Hepatocyte (in vitro differentiated cells): ENCODE data around the gene IRX3. TPM values are rescaled to one million over a fixed set of nuclear protein-coding genes. Genes with fewer than 3 reads are reported as not detected.

ENCODE experiments used
- DNase-seq: peaks from one replicate; pipeline ENCODE4 v3.0.0-alpha.2; 2016; ENCODE audit warnings: low spot score
- H2AFZ ChIP-seq: fragments of 200-600 bp; sonication (generic); 2 replicates; pipeline ENCODE4 v1.6.0; 2016; ENCODE audit warnings: antibody characterized with exemption, mild to moderate bottlenecking
- H3K27ac ChIP-seq: fragments of 200-600 bp; sonication (generic); 2 replicates; pipeline ENCODE4 v1.5.1; 2016; ENCODE audit warnings: mild to moderate bottlenecking
- H3K27me3 ChIP-seq: fragments of 200-600 bp; sonication (generic); 2 replicates; pipeline ENCODE4 v1.6.1; 2016
- H3K36me3 ChIP-seq: fragments of 200-600 bp; sonication (generic); replicated peaks from 2 replicates; pipeline ENCODE4 v1.5.1; 2016; ENCODE audit warnings: low read depth; ENCODE audit not compliant: insufficient read depth
- H3K4me1 ChIP-seq: fragments of 200-600 bp; sonication (generic); 2 replicates; pipeline ENCODE4 v1.5.1; 2016; ENCODE audit warnings: mild to moderate bottlenecking, moderate library complexity; ENCODE audit not compliant: insufficient read depth
- H3K4me2 ChIP-seq: fragments of 200-600 bp; sonication (generic); 2 replicates; pipeline ENCODE4 v1.6.0; 2016
- H3K4me3 ChIP-seq: fragments of 200-600 bp; sonication (generic); 2 replicates; pipeline ENCODE4 v1.5.1; 2016; ENCODE audit warnings: mild to moderate bottlenecking
- H3K79me2 ChIP-seq: fragments of 200-600 bp; sonication (generic); 2 replicates; pipeline ENCODE4 v1.6.0; 2017; ENCODE audit warnings: mild to moderate bottlenecking
- H3K9me2 ChIP-seq: fragments of 200-600 bp; sonication (generic); replicated peaks from 2 replicates; pipeline ENCODE4 v1.6.0; 2017; ENCODE audit warnings: mild to moderate bottlenecking; ENCODE audit not compliant: insufficient read depth
- H3K9me3 ChIP-seq: fragments of 200-600 bp; sonication (generic); 2 replicates; pipeline ENCODE4 v1.5.1; 2016; ENCODE audit warnings: low read depth, mild to moderate bottlenecking
- H4K20me1 ChIP-seq: fragments of 200-600 bp; sonication (generic); 2 replicates; pipeline ENCODE4 v1.6.0; 2016; ENCODE audit warnings: mild to moderate bottlenecking; ENCODE audit not compliant: insufficient read depth, poor library complexity, severe bottlenecking
- CTCF ChIP-seq: fragments of 200-600 bp; sonication (generic); IDR thresholded peaks from 2 replicates; pipeline ENCODE4 v1.5.1; 2016; ENCODE audit warnings: antibody characterized with exemption, mild to moderate bottlenecking; ENCODE audit not compliant: poor library complexity
- EZH2 ChIP-seq: fragments of 200-600 bp; sonication (generic); IDR thresholded peaks from 2 replicates; pipeline ENCODE4 v1.6.1; 2016; ENCODE audit warnings: antibody characterized with exemption, mild to moderate bottlenecking, borderline replicate concordance
- EZH2phosphoT487 ChIP-seq: fragments of 200-600 bp; sonication (generic); IDR thresholded peaks from one replicate; pipeline ENCODE4 v1.6.1; 2018; ENCODE audit warnings: antibody characterized with exemption, mild to moderate bottlenecking, low read depth, moderate library complexity; ENCODE audit not compliant: unreplicated experiment, severe bottlenecking
- WGBS: methylation state at CpG from one replicate; pipeline ENCODE4 v1.1.6; 2016; ENCODE audit warnings: low lambda C conversion rate; ENCODE audit errors: missing lambda C conversion rate; 5-methylcytosine and 5-hydroxymethylcytosine counted together
- polyA plus RNA-seq: library from polyadenylated mRNA; unstranded; fragments of >200 nt; fragmentation: Nextera tagmentation; extraction: Ambion mirVana; gene quantifications from 2 replicates; pipeline ENCODE4 v1.2.1, GENCODE V29; 2016
- total RNA-seq: library from RNA; depleted of rRNA; stranded (reverse); fragments of >200 nt; gene quantifications from 2 replicates; pipeline ENCODE4 v1.2.3, GENCODE V29; 2014

Gene IRX3
- total RNA-seq (1.8 and 2.8 TPM in 2 replicates), polyA plus RNA-seq (4.4 and 5.2 TPM in 2 replicates)

GRCh38 chr16:54286366-54287130 lies at the start of gene IRX3:
Gene IRX3, minus strand, starts transcription at chr16:54286787. Its CDS starts 737 bp downstream, at chr16:54286050.
- Histone ChIP-seq H3K27ac (peak within 1 kb of the TSS; percentile 77), H3K4me3 (peak within 1 kb of the TSS; percentile 51), H3K36me3 (no peaks in the 10 kb centered on the region), H3K9me2 (no peaks in the 10 kb centered on the region), H2AFZ (peak within 1 kb of the TSS; percentile 81), H3K27me3 (peaks cover 88% of the 10 kb centered on the region), H3K9me3 (no peaks in the 10 kb centered on the region), H3K4me2 (peak within 1 kb of the TSS; percentile 94), H3K79me2 (no peaks in the 10 kb centered on the region), H4K20me1 (no peaks in the 10 kb centered on the region), H3K4me1 (peaks cover 49% of the 10 kb centered on the region)
- peak; percentile 73 for DNase-seq
- under 1% methylated on average over 15 of the region's 67 CpGs for WGBS
- TF ChIP-seq EZH2phosphoT487: peak; percentile 25
- no peak for TF ChIP-seq CTCF
- TF ChIP-seq EZH2: peak; percentile 20

GRCh38 chr16:54335230-54335629 lies 48.6 kb upstream of the IRX3 start:
- no peaks in the 10 kb centered on the region for H3K27me3 ChIP-seq
- H3K27ac ChIP-seq: no peak overlapping the region
- no peak for DNase-seq
- no peaks in the 10 kb centered on the region for H3K36me3 ChIP-seq
- H4K20me1 ChIP-seq: no peaks in the 10 kb centered on the region
- TF ChIP-seq EZH2phosphoT487: no peak
- TF ChIP-seq CTCF: no peak
- TF ChIP-seq EZH2: no peak
- H3K79me2 ChIP-seq: no peaks in the 10 kb centered on the region
- no peaks in the 10 kb centered on the region for H3K4me1 ChIP-seq
- H3K9me2 ChIP-seq: no peaks in the 10 kb centered on the region
- no peak overlapping the region for H2AFZ ChIP-seq
- no peak overlapping the region for H3K4me2 ChIP-seq
- no peaks in the 10 kb centered on the region for H3K9me3 ChIP-seq
- H3K4me3 ChIP-seq: no peak overlapping the region
- WGBS: 74% methylated on average over 3 of the region's 3 CpGs

GRCh38 chr16:54334208-54334607 lies 47.6 kb upstream of the IRX3 start:
- Histone ChIP-seq H4K20me1 (no peaks in the 10 kb centered on the region), H3K4me3 (no peak overlapping the region), H3K9me3 (no peaks in the 10 kb centered on the region), H3K36me3 (no peaks in the 10 kb centered on the region), H3K4me1 (no peaks in the 10 kb centered on the region), H2AFZ (no peak overlapping the region), H3K27me3 (no peaks in the 10 kb centered on the region), H3K27ac (no peak overlapping the region), H3K9me2 (no peaks in the 10 kb centered on the region), H3K79me2 (no peaks in the 10 kb centered on the region), H3K4me2 (no peak overlapping the region)
- DNase-seq: no peak
- no peak for TF ChIP-seq EZH2
- no peak for TF ChIP-seq CTCF
- no peak for TF ChIP-seq EZH2phosphoT487
- WGBS: 86% methylated on average over 2 of the region's 2 CpGs
